Measurements from ENCODE around the gene CRYGB. TPM values are rescaled to one million over a fixed set of nuclear protein-coding genes. Genes with fewer than 3 reads are reported as not detected.

CRYGB gene
- polyA plus RNA-seq, 1 of the 3 experiments (the other 2 are of a cell fraction): not detected

- TF ChIP-seq USF1 (IDR thresholded peaks at IDR 0.05; ENCODE audit: borderline replicate concordance, low read depth) (no peak), RXRA (IDR thresholded peaks at IDR 0.05; ENCODE audit: borderline replicate concordance, low read depth) (no peak), EZH2phosphoT487 (IDR thresholded peaks at IDR 0.05; ENCODE audit: borderline replicate concordance, low read depth) (no peak), CTCF (IDR thresholded peaks at IDR 0.05) (no peak), TCF12 (IDR thresholded peaks at IDR 0.05) (no peak), FOXM1 (IDR thresholded peaks at IDR 0.05; ENCODE audit: low read depth) (no peak), GATA2 (CRISPR knock-in tag; IDR thresholded peaks at IDR 0.05) (no peak), RFX5 (IDR thresholded peaks at IDR 0.05; ENCODE audit: low read length) (no peak), RAD21 (IDR thresholded peaks at IDR 0.05; ENCODE audit: low read length) (no peak), FOXJ3 (CRISPR knock-in tag; IDR thresholded peaks at IDR 0.05) (no peak), FOSL2 (IDR thresholded peaks at IDR 0.05; ENCODE audit: borderline replicate concordance, low read depth) (no peak), MAX (IDR thresholded peaks at IDR 0.05; ENCODE audit: low read depth) (no peak), POLR2AphosphoS5 (IDR thresholded peaks at IDR 0.05; ENCODE audit: low read depth, low read length) (no peak), ELF1 (IDR thresholded peaks at IDR 0.05) (no peak), IRF3 (IDR thresholded peaks at IDR 0.05; ENCODE audit: low read depth, low read length) (no peak), GABPA (IDR thresholded peaks at IDR 0.05; ENCODE audit: low read depth) (no peak), TEAD4 (IDR thresholded peaks at IDR 0.05; ENCODE audit: borderline replicate concordance, insufficient read depth) (no peak), SMC3 (IDR thresholded peaks at IDR 0.05; ENCODE audit: low read depth, low read length) (no peak), YY1 (IDR thresholded peaks at IDR 0.05; ENCODE audit: low read depth) (no peak), PBX3 (IDR thresholded peaks at IDR 0.05) (no peak)
- 69% methylated on average over 4 of the region's 4 CpGs for WGBS (ENCODE audit: low lambda C conversion rate)
- Histone ChIP-seq H3K27ac (ENCODE audit: low read depth in 2 of 2, low read length in 1 of 2) (no peak overlapping the region), H4K20me1 (ENCODE audit: insufficient read depth) (no peaks in the 10 kb centered on the region), H3K27me3 (ENCODE audit: insufficient read depth) (no peaks in the 10 kb centered on the region), H3F3A (replicated peaks; ENCODE audit: insufficient read depth) (peaks cover 6% of the 10 kb centered on the region), H3K9me3 (no peaks in the 10 kb centered on the region), H3K79me2 (ENCODE audit: insufficient read depth) (no peaks in the 10 kb centered on the region), H3K4me1 (ENCODE audit: control insufficient read depth in 1 of 2, insufficient read depth in 2 of 2, low read depth in 1 of 2, low read length in 1 of 2) (no peaks in the 10 kb centered on the region; a peak in 2 of 4 replicates), H3K4me3 (ENCODE audit: low read depth in 2 of 2, low read length in 1 of 2) (no peak overlapping the region), H3K9me2 (no peaks in the 10 kb centered on the region), H3K9ac (no peak overlapping the region), H3K36me3 (replicated peaks in 1 of 2; ENCODE audit: control insufficient read depth in 1 of 2, insufficient read depth in 2 of 2, low read length in 1 of 2) (no peaks in the 10 kb centered on the region), H3K4me2 (no peak overlapping the region), H2AFZ (ENCODE audit: low read depth) (no peak overlapping the region)
- no peak for DNase-seq
- CTCF ChIA-PET: no interaction called here
- POLR2A ChIA-PET: no interaction called here
Measured at GRCh38 chr2:208179028-208179609, 33.2 kb upstream of the CRYGB start.
